ENCODE data around the gene KIAA1755. TPM values are rescaled to one million over a fixed set of nuclear protein-coding genes. Genes with fewer than 3 reads are reported as not detected.

The KIAA1755 gene
- total RNA-seq, 1 experiment from 2014 or later: not detected

DNA sequence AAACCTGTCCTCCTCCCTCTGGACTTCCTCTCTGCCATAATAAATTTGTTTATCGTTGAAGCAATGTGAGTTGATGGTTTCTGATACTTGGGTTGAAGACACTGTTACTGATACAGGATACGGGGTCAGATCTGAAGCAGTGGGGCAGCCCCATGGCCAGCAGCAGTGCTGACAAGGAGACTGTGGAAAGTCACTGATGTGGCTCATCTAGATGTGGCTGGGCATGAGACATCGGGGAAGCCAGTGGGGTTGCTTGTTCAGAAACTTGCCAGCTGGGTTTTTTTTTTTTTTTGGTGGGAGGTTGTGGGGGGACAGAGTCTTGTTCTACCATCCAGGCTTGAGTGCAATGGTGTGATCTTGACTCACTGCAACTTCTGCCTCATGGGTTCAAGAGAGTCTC lies 40.8 kb upstream of the KIAA1755 start:
- ChIA-PET POLR2A (ENCODE audit: low non-redundant PET) (no interaction called here), CTCF (no interaction called here)
- Histone ChIP-seq H3K4me1 (ENCODE audit: insufficient read depth, low read length, poor library complexity, severe bottlenecking) (no peaks in the 10 kb centered on the region), H3K9me3 (ENCODE audit: low read depth, low read length, poor library complexity, severe bottlenecking) (no peaks in the 10 kb centered on the region), H3K4me3 (ENCODE audit: low read depth, low read length, poor library complexity, severe bottlenecking) (no peak overlapping the region), H3K27ac (ENCODE audit: low read depth, low read length, poor library complexity, severe bottlenecking) (no peak overlapping the region), H3K27me3 (replicated peaks; ENCODE audit: insufficient read depth, low read depth, low read length, poor library complexity) (peaks cover 38% of the 10 kb centered on the region), H3K36me3 (ENCODE audit: insufficient read depth, low read length, poor library complexity, severe bottlenecking) (no peaks in the 10 kb centered on the region)
- no peak for DNase-seq (ENCODE audit: low spot score)
- no peak for TF ChIP-seq EZH2 (IDR thresholded peaks at IDR 0.05; ENCODE audit: borderline replicate concordance, low read depth, low read length, poor library complexity, severe bottlenecking)
- TF ChIP-seq, protein P1, sequence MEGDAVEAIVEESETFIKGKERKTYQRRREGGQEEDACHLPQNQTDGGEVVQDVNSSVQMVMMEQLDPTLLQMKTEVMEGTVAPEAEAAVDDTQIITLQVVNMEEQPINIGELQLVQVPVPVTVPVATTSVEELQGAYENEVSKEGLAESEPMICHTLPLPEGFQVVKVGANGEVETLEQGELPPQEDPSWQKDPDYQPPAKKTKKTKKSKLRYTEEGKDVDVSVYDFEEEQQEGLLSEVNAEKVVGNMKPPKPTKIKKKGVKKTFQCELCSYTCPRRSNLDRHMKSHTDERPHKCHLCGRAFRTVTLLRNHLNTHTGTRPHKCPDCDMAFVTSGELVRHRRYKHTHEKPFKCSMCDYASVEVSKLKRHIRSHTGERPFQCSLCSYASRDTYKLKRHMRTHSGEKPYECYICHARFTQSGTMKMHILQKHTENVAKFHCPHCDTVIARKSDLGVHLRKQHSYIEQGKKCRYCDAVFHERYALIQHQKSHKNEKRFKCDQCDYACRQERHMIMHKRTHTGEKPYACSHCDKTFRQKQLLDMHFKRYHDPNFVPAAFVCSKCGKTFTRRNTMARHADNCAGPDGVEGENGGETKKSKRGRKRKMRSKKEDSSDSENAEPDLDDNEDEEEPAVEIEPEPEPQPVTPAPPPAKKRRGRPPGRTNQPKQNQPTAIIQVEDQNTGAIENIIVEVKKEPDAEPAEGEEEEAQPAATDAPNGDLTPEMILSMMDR (conservative IDR thresholded peaks at IDR 0.05; ENCODE audit: low read depth, low read length): no peak
- intact Hi-C loops (cut with micrococcal nuclease; ENCODE audit: unreplicated experiment): no loop called here
- no TSS peak for BruUV-seq (replicated peaks)

DNA sequence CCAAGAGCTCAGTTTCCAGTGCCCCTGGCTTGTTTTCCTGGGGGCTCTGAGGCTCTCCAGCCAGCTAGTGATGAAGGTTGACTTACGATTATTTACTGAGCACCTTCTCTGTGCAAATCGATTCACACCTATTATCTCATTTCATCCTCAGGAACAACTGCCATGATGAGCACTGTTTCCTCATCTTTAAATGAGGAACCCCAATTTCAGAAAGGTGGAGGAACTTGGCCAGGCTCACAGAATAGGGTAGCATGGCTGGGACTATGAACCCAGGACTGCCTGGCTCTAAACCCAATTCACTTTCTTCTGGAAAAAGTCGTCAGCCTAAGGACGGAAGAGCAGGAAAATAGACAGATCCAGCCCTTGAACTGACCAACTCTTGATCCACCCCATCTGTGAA lies 39.9 kb upstream of the KIAA1755 start:
- DNase-seq (ENCODE audit: low spot score): no peak
- CTCF ChIA-PET: no interaction called here
- Histone ChIP-seq H3K36me3 (ENCODE audit: insufficient read depth, low read length, poor library complexity, severe bottlenecking) (no peaks in the 10 kb centered on the region), H3K4me3 (ENCODE audit: low read depth, low read length, poor library complexity, severe bottlenecking) (no peak overlapping the region), H3K27me3 (replicated peaks; ENCODE audit: insufficient read depth, low read depth, low read length, poor library complexity) (peaks cover 38% of the 10 kb centered on the region), H3K4me1 (ENCODE audit: insufficient read depth, low read length, poor library complexity, severe bottlenecking) (no peaks in the 10 kb centered on the region), H3K27ac (ENCODE audit: low read depth, low read length, poor library complexity, severe bottlenecking) (no peak overlapping the region), H3K9me3 (ENCODE audit: low read depth, low read length, poor library complexity, severe bottlenecking) (no peaks in the 10 kb centered on the region)
- no TSS peak for BruUV-seq (replicated peaks)
- intact Hi-C loops (cut with micrococcal nuclease; ENCODE audit: unreplicated experiment): no loop called here
- POLR2A ChIA-PET (ENCODE audit: low non-redundant PET): no interaction called here
- TF ChIP-seq, protein P1 (conservative IDR thresholded peaks at IDR 0.05; ENCODE audit: low read depth, low read length): no peak
- no peak for TF ChIP-seq EZH2 (IDR thresholded peaks at IDR 0.05; ENCODE audit: borderline replicate concordance, low read depth, low read length, poor library complexity, severe bottlenecking)

DNA sequence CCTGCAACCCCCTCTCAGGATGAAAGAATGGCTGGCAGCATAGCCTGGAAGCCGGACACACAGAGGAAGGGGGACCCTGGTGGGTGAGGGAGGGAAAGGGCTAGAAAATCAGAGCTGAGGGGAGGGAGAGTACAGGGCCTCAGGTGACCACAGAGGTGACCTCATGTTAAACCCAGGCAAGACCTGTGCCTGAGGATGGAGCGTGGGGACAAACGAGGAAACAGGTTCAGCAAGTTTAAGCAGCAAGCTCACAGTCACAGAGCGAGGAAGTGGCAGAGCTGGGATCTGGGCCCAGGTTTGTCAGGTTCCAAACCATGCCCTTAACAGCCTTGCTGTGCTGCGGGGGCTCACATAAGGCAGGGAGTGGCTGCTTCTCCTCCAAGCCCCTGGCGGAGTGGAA lies 39.4 kb upstream of the KIAA1755 start:
- Histone ChIP-seq H3K36me3 (ENCODE audit: insufficient read depth, low read length, poor library complexity, severe bottlenecking) (no peaks in the 10 kb centered on the region), H3K4me3 (ENCODE audit: low read depth, low read length, poor library complexity, severe bottlenecking) (no peak overlapping the region), H3K27me3 (replicated peaks; ENCODE audit: insufficient read depth, low read depth, low read length, poor library complexity) (peaks cover 38% of the 10 kb centered on the region), H3K9me3 (ENCODE audit: low read depth, low read length, poor library complexity, severe bottlenecking) (no peaks in the 10 kb centered on the region), H3K27ac (ENCODE audit: low read depth, low read length, poor library complexity, severe bottlenecking) (no peak overlapping the region), H3K4me1 (ENCODE audit: insufficient read depth, low read length, poor library complexity, severe bottlenecking) (no peaks in the 10 kb centered on the region)
- no TSS peak for BruUV-seq (replicated peaks)
- POLR2A ChIA-PET (ENCODE audit: low non-redundant PET): no interaction called here
- TF ChIP-seq, protein P1 (conservative IDR thresholded peaks at IDR 0.05; ENCODE audit: low read depth, low read length): no peak
- TF ChIP-seq EZH2 (IDR thresholded peaks at IDR 0.05; ENCODE audit: borderline replicate concordance, low read depth, low read length, poor library complexity, severe bottlenecking): no peak
- CTCF ChIA-PET: no interaction called here
- intact Hi-C loops (cut with micrococcal nuclease; ENCODE audit: unreplicated experiment): no loop called here
- no peak for DNase-seq (ENCODE audit: low spot score)
